Gastrocnemius medialis (tissue), 4 donors: ENCODE measurements around the gene DPH7.

ENCODE experiments used
- CTCF ChIP-seq, 5 experiments: fragments of 450-650 bp in 3 of 5; fragments of 200-600 bp in 2 of 5; sonication (generic) in 2 of 5; IDR thresholded peaks in 4 of 5; conservative IDR thresholded peaks in 1 of 5; 1 replicate in 4 of 5; 2 replicates in 1 of 5; pipeline ENCODE4 v1.5.1; 2016 to 2019; ENCODE audit warnings: antibody characterized with exemption in 5 of 5, mild to moderate bottlenecking in 3 of 5, moderate library complexity in 3 of 5
- POLR2A ChIP-seq, 2 donors: fragments of 450-650 bp; IDR thresholded peaks; one replicate each; pipeline ENCODE4 v1.6.1; 2017; ENCODE audit warnings: antibody characterized with exemption in 2 of 2, mild to moderate bottlenecking in 2 of 2, moderate library complexity in 2 of 2

GRCh38 chr9:137556069-137556838, 22.5 kb downstream of the DPH7 start:
- TF ChIP-seq POLR2A (IDR thresholded peaks at IDR 0.05) = no peak
- no peak for TF ChIP-seq CTCF (IDR thresholded peaks at IDR 0.05 in 4 of 5, conservative IDR thresholded peaks at IDR 0.05 in 1 of 5)
